Liver (tissue), 9 donors: Measurements from ENCODE around the gene SP2. TPM values are rescaled to one million over a fixed set of nuclear protein-coding genes. Genes with fewer than 3 reads are reported as not detected.

Experiments used
- DNase-seq: peaks from one replicate; pipeline ENCODE4 v3.0.0-alpha.2; 2017; ENCODE audit warnings: low spot score
- H3K27ac ChIP-seq, 2 donors: one replicate each; pipeline ENCODE4 v1.7.0; 2013; ENCODE audit warnings: inconsistent platforms in 2 of 2, low read length in 2 of 2, control low read depth in 1 of 2, low read depth in 1 of 2, mild to moderate bottlenecking in 1 of 2
- H3K27me3 ChIP-seq, 4 donors: one replicate each; pipeline versions ENCODE4 v1.6.1 to v1.7.0; 2013; ENCODE audit warnings: low read length in 3 of 4, inconsistent platforms in 1 of 4, mild to moderate bottlenecking in 1 of 4, moderate library complexity in 1 of 4; ENCODE audit not compliant: control insufficient read depth in 4 of 4, insufficient read depth in 4 of 4
- H3K36me3 ChIP-seq, 4 donors: one replicate each; pipeline versions ENCODE4 v1.6.1 to v1.7.0; 2013; ENCODE audit warnings: low read length in 3 of 4, mild to moderate bottlenecking in 3 of 4, low read depth in 1 of 4, moderate library complexity in 1 of 4; ENCODE audit not compliant: control insufficient read depth in 4 of 4, insufficient read depth in 3 of 4
- H3K4me1 ChIP-seq, 4 donors: one replicate each; pipeline versions ENCODE4 v1.6.1 to v1.7.0; 2013; ENCODE audit warnings: low read length in 3 of 4, mild to moderate bottlenecking in 3 of 4, moderate library complexity in 1 of 4; ENCODE audit not compliant: control insufficient read depth in 4 of 4, insufficient read depth in 4 of 4
- H3K4me3 ChIP-seq, 3 donors: one replicate each; pipeline versions ENCODE4 v1.6.1 to v1.7.0; 2013; ENCODE audit warnings: low read length in 3 of 3, control low read depth in 1 of 3, low read depth in 1 of 3, mild to moderate bottlenecking in 1 of 3
- H3K9ac ChIP-seq, 2 donors: one replicate each; pipeline ENCODE4 v1.7.0; 2013; ENCODE audit warnings: low read length in 2 of 2, mild to moderate bottlenecking in 2 of 2, moderate library complexity in 2 of 2, control low read depth in 1 of 2, low read depth in 1 of 2
- H3K9me3 ChIP-seq, 4 donors: one replicate each; pipeline versions ENCODE4 v1.6.1 to v1.7.0; 2013; ENCODE audit warnings: low read length in 3 of 4; ENCODE audit not compliant: control insufficient read depth in 4 of 4
- EGR1 ChIP-seq, 2 donors: IDR thresholded peaks; 2 replicates each; pipeline ENCODE4 v1.6.1; 2016 to 2018; ENCODE audit warnings: antibody characterized with exemption in 2 of 2, low read depth in 2 of 2
- FOXA1 ChIP-seq: IDR thresholded peaks from 2 replicates; pipeline ENCODE4 v1.6.1; 2016; ENCODE audit warnings: antibody characterized with exemption
- FOXA2 ChIP-seq: IDR thresholded peaks from 2 replicates; pipeline ENCODE4 v1.6.1; 2016; ENCODE audit warnings: antibody characterized with exemption
- GABPA ChIP-seq, 2 donors: IDR thresholded peaks in 1 of 2; conservative IDR thresholded peaks in 1 of 2; 2 replicates each; pipeline ENCODE4 v1.6.1; 2016; ENCODE audit warnings: antibody characterized with exemption in 2 of 2, mild to moderate bottlenecking in 1 of 2, moderate library complexity in 1 of 2
- HNF4A ChIP-seq, 2 donors: conservative IDR thresholded peaks; 2 replicates each; pipeline ENCODE4 v1.6.1; 2016; ENCODE audit warnings: antibody characterized with exemption in 2 of 2, mild to moderate bottlenecking in 2 of 2
- JUND ChIP-seq, 2 donors: IDR thresholded peaks; 2 replicates each; pipeline ENCODE4 v1.6.1; 2016; ENCODE audit warnings: antibody characterized with exemption in 2 of 2
- RAD21 ChIP-seq, 2 donors: IDR thresholded peaks; 2 replicates each; pipeline ENCODE4 v1.6.1; 2016; ENCODE audit warnings: antibody characterized with exemption in 2 of 2, mild to moderate bottlenecking in 2 of 2
- RXRA ChIP-seq, 2 donors: IDR thresholded peaks; 2 replicates each; pipeline ENCODE4 v1.6.1; 2017 to 2018; ENCODE audit warnings: antibody characterized with exemption in 2 of 2, mild to moderate bottlenecking in 1 of 2
- TAF1 ChIP-seq: conservative IDR thresholded peaks from 2 replicates; pipeline ENCODE4 v1.6.1; 2016; ENCODE audit warnings: antibody characterized with exemption, mild to moderate bottlenecking
- YY1 ChIP-seq: IDR thresholded peaks from 2 replicates; pipeline ENCODE4 v1.6.1; 2016; ENCODE audit warnings: antibody characterized with exemption, mild to moderate bottlenecking
- WGBS: extraction: QIAGEN DNeasy Blood & Tissue Kit; methylation state at CpG from one replicate; pipeline ENCODE4 v1.1.7; 2013; 5-methylcytosine and 5-hydroxymethylcytosine counted together
- polyA plus RNA-seq, 2 donors: library from polyadenylated mRNA; stranded (reverse) in 1 of 2; unstranded in 1 of 2; fragments of 200-250 nt in 1 of 2; fragments of >200 nt in 1 of 2; fragmentation: Nextera tagmentation in 1 of 2; extraction: Ambion mirVana in 1 of 2; gene quantifications; one replicate each; pipeline versions ENCODE4 v1.2.1 to v1.2.3, GENCODE V29; 2013 to 2015
- total RNA-seq, 2 donors: library from RNA; depleted of rRNA; stranded (reverse); fragments of >200 nt; gene quantifications; one replicate each; pipeline ENCODE4 v1.2.3, GENCODE V29; 2014
- TF ChIP-seq, protein P1 (sequence below): IDR thresholded peaks from 2 replicates; pipeline ENCODE4 v1.6.1; 2016; ENCODE audit warnings: antibody characterized with exemption, mild to moderate bottlenecking
- TF ChIP-seq, protein P2 (sequence below): IDR thresholded peaks from 2 replicates; pipeline ENCODE4 v1.6.1; 2016; ENCODE audit warnings: antibody characterized with exemption
- TF ChIP-seq, protein P3 (sequence below): IDR thresholded peaks from 2 replicates; pipeline ENCODE4 v1.6.1; 2016; ENCODE audit warnings: antibody characterized with exemption
- TF ChIP-seq, protein P4 (sequence below): IDR thresholded peaks from 2 replicates; pipeline ENCODE4 v1.6.1; 2016; ENCODE audit warnings: antibody characterized with exemption
- TF ChIP-seq, protein P5 (sequence below): fragments of 150-350 bp; IDR thresholded peaks from 2 replicates; pipeline ENCODE4 v1.5.1; 2017; ENCODE audit warnings: improper control_type of control experiment, low read depth, low read length; ENCODE audit not compliant: missing input control
- donor health status: healthy.
- donor health status: healthy.
- donor health status: healthy.
- donor health status: healthy.
- donor health status: healthy.

The SP2 gene
- total and polyA plus RNA-seq, 4 donors, result 2.2 to 5.7 (median 3.8) TPM

DNA sequence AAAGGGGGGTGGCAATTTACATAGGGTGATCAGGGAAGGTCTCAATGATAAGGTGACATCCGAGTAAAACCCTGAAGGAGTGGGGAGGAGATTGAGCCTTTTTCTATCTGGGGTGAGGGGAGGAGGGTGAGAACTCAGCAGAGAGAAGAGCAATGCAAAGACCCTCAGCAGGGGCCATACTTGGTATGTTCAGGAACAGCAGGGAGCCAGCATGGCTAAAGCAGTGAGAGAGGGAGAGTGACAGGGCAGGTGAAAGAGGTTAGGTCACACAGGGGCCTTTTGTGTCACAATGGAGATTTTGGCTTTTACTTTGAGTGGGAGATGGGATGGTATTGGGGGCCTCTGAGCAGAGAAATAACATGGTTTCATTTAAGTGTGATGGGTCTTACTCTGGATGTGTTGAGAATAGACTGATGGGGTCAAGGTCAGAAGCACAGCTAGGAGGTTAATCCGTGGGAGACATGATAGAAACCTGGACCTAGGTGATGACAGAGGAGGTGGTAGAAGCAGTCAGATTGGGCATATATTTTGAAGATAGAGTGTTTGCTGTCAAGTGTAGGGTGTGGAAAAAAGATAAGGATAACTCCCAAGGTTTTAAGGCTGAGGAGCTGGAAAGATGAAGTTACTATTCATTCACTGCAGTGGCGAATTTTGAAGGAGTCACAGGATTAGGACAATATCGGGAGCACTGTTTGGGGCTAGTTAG lies 6.2 kb downstream of the SP2 start:
- Histone ChIP-seq H3K9me3 (no peaks in the 10 kb centered on the region), H3K27me3 (no peaks in the 10 kb centered on the region), H3K4me1 (peaks cover 6 to 17% (median 9%) of the 10 kb centered on the region in 4 donors), H3K4me3 (no peak overlapping the region), H3K9ac (no peak overlapping the region), H3K27ac (no peak overlapping the region), H3K36me3 (no peaks in the 10 kb centered on the region)
- 86% methylated on average over 4 of the region's 4 CpGs for WGBS
- no peak for DNase-seq
- no peak for TF ChIP-seq JUND (IDR thresholded peaks at IDR 0.05)
- no peak for TF ChIP-seq GABPA (IDR thresholded peaks at IDR 0.05 in 1 of 2, conservative IDR thresholded peaks at IDR 0.05 in 1 of 2)
- TF ChIP-seq, protein P1, sequence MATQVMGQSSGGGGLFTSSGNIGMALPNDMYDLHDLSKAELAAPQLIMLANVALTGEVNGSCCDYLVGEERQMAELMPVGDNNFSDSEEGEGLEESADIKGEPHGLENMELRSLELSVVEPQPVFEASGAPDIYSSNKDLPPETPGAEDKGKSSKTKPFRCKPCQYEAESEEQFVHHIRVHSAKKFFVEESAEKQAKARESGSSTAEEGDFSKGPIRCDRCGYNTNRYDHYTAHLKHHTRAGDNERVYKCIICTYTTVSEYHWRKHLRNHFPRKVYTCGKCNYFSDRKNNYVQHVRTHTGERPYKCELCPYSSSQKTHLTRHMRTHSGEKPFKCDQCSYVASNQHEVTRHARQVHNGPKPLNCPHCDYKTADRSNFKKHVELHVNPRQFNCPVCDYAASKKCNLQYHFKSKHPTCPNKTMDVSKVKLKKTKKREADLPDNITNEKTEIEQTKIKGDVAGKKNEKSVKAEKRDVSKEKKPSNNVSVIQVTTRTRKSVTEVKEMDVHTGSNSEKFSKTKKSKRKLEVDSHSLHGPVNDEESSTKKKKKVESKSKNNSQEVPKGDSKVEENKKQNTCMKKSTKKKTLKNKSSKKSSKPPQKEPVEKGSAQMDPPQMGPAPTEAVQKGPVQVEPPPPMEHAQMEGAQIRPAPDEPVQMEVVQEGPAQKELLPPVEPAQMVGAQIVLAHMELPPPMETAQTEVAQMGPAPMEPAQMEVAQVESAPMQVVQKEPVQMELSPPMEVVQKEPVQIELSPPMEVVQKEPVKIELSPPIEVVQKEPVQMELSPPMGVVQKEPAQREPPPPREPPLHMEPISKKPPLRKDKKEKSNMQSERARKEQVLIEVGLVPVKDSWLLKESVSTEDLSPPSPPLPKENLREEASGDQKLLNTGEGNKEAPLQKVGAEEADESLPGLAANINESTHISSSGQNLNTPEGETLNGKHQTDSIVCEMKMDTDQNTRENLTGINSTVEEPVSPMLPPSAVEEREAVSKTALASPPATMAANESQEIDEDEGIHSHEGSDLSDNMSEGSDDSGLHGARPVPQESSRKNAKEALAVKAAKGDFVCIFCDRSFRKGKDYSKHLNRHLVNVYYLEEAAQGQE, result no peak
- TF ChIP-seq TAF1, result no peak
- TF ChIP-seq, protein P2, sequence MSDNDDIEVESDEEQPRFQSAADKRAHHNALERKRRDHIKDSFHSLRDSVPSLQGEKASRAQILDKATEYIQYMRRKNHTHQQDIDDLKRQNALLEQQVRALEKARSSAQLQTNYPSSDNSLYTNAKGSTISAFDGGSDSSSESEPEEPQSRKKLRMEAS, result no peak
- TF ChIP-seq, protein P3, sequence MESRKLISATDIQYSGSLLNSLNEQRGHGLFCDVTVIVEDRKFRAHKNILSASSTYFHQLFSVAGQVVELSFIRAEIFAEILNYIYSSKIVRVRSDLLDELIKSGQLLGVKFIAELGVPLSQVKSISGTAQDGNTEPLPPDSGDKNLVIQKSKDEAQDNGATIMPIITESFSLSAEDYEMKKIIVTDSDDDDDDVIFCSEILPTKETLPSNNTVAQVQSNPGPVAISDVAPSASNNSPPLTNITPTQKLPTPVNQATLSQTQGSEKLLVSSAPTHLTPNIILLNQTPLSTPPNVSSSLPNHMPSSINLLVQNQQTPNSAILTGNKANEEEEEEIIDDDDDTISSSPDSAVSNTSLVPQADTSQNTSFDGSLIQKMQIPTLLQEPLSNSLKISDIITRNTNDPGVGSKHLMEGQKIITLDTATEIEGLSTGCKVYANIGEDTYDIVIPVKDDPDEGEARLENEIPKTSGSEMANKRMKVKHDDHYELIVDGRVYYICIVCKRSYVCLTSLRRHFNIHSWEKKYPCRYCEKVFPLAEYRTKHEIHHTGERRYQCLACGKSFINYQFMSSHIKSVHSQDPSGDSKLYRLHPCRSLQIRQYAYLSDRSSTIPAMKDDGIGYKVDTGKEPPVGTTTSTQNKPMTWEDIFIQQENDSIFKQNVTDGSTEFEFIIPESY, result no peak
- TF ChIP-seq, protein P4, sequence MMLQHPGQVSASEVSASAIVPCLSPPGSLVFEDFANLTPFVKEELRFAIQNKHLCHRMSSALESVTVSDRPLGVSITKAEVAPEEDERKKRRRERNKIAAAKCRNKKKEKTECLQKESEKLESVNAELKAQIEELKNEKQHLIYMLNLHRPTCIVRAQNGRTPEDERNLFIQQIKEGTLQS, result no peak
- TF ChIP-seq, protein P5, sequence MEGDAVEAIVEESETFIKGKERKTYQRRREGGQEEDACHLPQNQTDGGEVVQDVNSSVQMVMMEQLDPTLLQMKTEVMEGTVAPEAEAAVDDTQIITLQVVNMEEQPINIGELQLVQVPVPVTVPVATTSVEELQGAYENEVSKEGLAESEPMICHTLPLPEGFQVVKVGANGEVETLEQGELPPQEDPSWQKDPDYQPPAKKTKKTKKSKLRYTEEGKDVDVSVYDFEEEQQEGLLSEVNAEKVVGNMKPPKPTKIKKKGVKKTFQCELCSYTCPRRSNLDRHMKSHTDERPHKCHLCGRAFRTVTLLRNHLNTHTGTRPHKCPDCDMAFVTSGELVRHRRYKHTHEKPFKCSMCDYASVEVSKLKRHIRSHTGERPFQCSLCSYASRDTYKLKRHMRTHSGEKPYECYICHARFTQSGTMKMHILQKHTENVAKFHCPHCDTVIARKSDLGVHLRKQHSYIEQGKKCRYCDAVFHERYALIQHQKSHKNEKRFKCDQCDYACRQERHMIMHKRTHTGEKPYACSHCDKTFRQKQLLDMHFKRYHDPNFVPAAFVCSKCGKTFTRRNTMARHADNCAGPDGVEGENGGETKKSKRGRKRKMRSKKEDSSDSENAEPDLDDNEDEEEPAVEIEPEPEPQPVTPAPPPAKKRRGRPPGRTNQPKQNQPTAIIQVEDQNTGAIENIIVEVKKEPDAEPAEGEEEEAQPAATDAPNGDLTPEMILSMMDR, result no peak
- no peak for TF ChIP-seq YY1
- no peak for TF ChIP-seq FOXA2
- no peak for TF ChIP-seq RAD21 (IDR thresholded peaks at IDR 0.05)
- TF ChIP-seq RXRA (IDR thresholded peaks at IDR 0.05), result no peak
- TF ChIP-seq EGR1 (IDR thresholded peaks at IDR 0.05; ENCODE audit: low read depth in 2 of 2), result no peak
- no peak for TF ChIP-seq HNF4A (conservative IDR thresholded peaks at IDR 0.05)
- TF ChIP-seq FOXA1, result no peak
